GM12874 (cell line): ENCODE results near the gene MRGPRX2.

Experiments
- CTCF ChIP-seq: IDR thresholded peaks from 2 replicates; pipeline ENCODE4 v1.5.1; 2011; ENCODE audit warnings: low read depth, mild to moderate bottlenecking, control low read depth, low read length, moderate library complexity; ENCODE audit not compliant: insufficient read depth

The MRGPRX2 gene

GRCh38 chr11:19094859-19095258 is 34.3 kb upstream of the MRGPRX2 start:
- TF ChIP-seq CTCF = no peak

DNA sequence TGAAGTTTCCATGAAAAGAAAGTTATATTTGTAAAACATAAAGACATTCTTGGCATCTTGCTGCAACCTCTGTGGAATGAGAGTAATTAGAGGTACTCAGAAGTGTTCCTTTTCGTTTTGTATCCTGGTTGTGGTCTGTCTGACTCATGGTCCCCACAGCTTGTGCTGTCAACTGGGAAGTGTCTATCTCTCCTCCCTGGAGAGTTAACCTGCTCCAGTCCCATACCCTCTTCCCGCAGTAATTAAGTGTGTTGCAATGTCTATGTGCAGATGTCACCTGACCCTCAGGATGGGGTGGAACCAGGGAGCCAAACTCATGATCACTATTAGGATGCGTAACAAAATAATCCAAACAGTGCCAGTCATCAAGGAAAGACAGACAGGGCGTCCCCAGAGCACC is 33.5 kb upstream of the MRGPRX2 start:
- TF ChIP-seq CTCF = no peak

DNA sequence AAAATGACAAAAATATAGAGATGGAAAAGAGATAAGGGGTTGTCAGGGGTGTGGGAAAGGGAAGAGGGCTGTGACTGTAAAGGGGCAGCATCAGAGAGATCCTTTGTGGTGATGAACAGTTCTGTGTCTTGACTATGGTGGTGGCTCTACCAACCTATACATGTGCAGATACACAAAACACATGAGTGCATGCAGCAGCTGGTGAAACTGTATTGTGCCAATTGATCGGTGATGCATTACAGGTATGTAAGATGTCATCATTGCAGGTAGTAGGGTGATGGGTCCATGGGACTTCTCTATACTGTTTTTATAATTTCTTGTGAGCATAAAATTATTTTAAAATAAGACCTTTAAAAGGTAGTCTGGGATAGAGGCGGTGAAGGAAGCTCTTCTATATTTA is 32.3 kb upstream of the MRGPRX2 start:
- no peak for TF ChIP-seq CTCF

DNA sequence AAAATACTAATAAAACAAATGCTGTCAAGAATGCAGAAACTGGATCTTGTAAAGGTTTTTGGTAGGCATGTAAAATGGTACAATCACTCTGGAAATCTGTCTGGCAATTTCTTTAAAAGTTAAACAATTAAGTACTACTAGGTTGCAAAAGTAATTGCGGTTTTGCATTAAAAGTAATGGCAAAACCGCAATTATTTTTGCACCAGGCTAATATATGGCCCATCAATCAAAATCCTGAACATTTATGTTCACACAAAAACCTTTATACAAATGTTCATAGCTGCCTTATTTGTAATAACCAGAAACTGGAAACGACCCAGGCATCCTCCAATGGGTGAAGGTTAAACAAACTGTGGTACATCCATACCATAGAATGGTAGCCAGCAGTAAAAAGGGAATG is 31.8 kb upstream of the MRGPRX2 start:
- no peak for TF ChIP-seq CTCF

GRCh38 chr11:19091366-19091765 is 30.8 kb upstream of the MRGPRX2 start:
- no peak for TF ChIP-seq CTCF

GRCh38 chr11:19089421-19089820 is 28.9 kb upstream of the MRGPRX2 start:
- no peak for TF ChIP-seq CTCF

GRCh38 chr11:19088791-19089190 is 28.3 kb upstream of the MRGPRX2 start:
- TF ChIP-seq CTCF = no peak

DNA sequence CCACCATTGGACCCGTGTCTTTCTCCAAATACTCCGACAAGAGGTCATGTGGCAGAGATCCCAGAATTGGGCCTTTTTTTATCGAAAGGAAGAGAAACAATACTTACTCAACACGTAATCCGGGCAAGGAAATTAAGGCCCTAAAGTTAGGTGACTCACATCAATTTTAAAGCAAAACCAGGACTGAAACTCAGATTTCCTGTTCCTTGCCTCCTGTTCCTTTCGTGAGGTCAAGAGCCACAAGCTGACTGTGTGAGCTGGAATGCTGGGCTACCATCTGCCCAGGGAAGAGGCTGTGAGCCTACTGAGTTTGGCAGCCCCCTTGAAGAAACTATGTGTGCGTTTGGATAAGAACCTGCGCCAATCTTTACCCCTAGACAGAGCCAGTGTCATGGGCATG is 27.1 kb upstream of the MRGPRX2 start:
- TF ChIP-seq CTCF = no peak
